ENCODE data around the gene ZMAT2.
"Not testable (repeated sequence)": the region's sequence is repeated elsewhere in the genome, so short reads cannot be mapped to it uniquely, and the experiment has no call there.

The ZMAT2 gene

GRCh38 chr5:140700177-140701144 is at the start of gene ZMAT2:
Gene ZMAT2, plus strand, starts transcription at chr5:140700447. Its CDS starts 14 bp downstream, at chr5:140700461.
- DNase-seq (ENCODE audit: low read depth in 2 of 2) = peak; percentile 93

- DNase-seq (ENCODE audit: low read depth in 2 of 2) = no peak
Observed at GRCh38 chr5:140658870-140659269, 41.4 kb upstream of the ZMAT2 start.

- DNase-seq (ENCODE audit: low read depth in 2 of 2) = not testable (repeated sequence)
Observed at GRCh38 chr5:140660371-140660770, 39.9 kb upstream of the ZMAT2 start.

- DNase-seq (ENCODE audit: low read depth in 2 of 2) = no peak
Observed at GRCh38 chr5:140664030-140664358, 36.3 kb upstream of the ZMAT2 start.

GRCh38 chr5:140664359-140665119 is 35.7 kb upstream of the ZMAT2 start, which contains the start of gene WDR55:
Gene WDR55, plus strand, starts transcription at chr5:140664904. Its CDS starts 9 bp downstream, at chr5:140664913.
- DNase-seq (ENCODE audit: low read depth in 2 of 2) = peak; percentile 62 to 75

GRCh38 chr5:140671035-140671434 is 29.2 kb upstream of the ZMAT2 start:
- DNase-seq (ENCODE audit: low read depth in 2 of 2) = not testable (repeated sequence)

GRCh38 chr5:140671472-140672125 is 28.6 kb upstream of the ZMAT2 start:
- no peak for DNase-seq (ENCODE audit: low read depth in 2 of 2)

GRCh38 chr5:140672455-140673186 is 27.6 kb upstream of the ZMAT2 start:
- DNase-seq (ENCODE audit: low read depth in 2 of 2) = no peak

GRCh38 chr5:140673187-140673976 is 26.9 kb upstream of the ZMAT2 start, which contains the start of gene DND1:
Gene DND1, minus strand, starts transcription at chr5:140673576. Its CDS starts 34 bp downstream, at chr5:140673542.
- DNase-seq (ENCODE audit: low read depth in 2 of 2) = no peak

GRCh38 chr5:140674211-140674610 is 26.0 kb upstream of the ZMAT2 start:
- no peak for DNase-seq (ENCODE audit: low read depth in 2 of 2)

- DNase-seq (ENCODE audit: low read depth in 2 of 2) = no peak
Observed at GRCh38 chr5:140674629-140675028, 25.6 kb upstream of the ZMAT2 start.

- no peak for DNase-seq (ENCODE audit: low read depth in 2 of 2)
Observed at GRCh38 chr5:140677947-140678346, 22.3 kb upstream of the ZMAT2 start.

GRCh38 chr5:140678993-140679392 is 21.3 kb upstream of the ZMAT2 start:
- no peak for DNase-seq (ENCODE audit: low read depth in 2 of 2)

- DNase-seq (ENCODE audit: low read depth in 2 of 2) = no peak
Observed at GRCh38 chr5:140690376-140690932, 9.8 kb upstream of the ZMAT2 start.

GRCh38 chr5:140690941-140691924 is 9.0 kb upstream of the ZMAT2 start, which contains the start of the genes HARS1 and HARS2:
Gene HARS1, minus strand, starts transcription at chr5:140691370. Its CDS starts 66 bp downstream, at chr5:140691304.
Gene HARS2, plus strand, starts transcription at chr5:140691455. Its CDS starts 194 bp downstream, at chr5:140691649.
- DNase-seq (ENCODE audit: low read depth in 2 of 2) = peak; percentile 71 to 75

- DNase-seq (ENCODE audit: low read depth in 2 of 2) = no peak
Observed at GRCh38 chr5:140694276-140694675, 6.0 kb upstream of the ZMAT2 start.

GRCh38 chr5:140696891-140697492 is 3.3 kb upstream of the ZMAT2 start:
- no peak for DNase-seq (ENCODE audit: low read depth in 2 of 2)

- DNase-seq (ENCODE audit: low read depth in 2 of 2) = no peak
Observed at GRCh38 chr5:140707812-140708211, 7.6 kb downstream of the ZMAT2 start.

All from fibroblast of skin of left biceps (primary cell).